Esophagus (tissue), 2 donors: ENCODE results near the gene ZNF337. TPM values are rescaled to one million over a fixed set of nuclear protein-coding genes. Genes with fewer than 3 reads are reported as not detected.
"Not testable (repeated sequence)": the region's sequence is repeated elsewhere in the genome, so short reads cannot be mapped to it uniquely, and the experiment has no call there.

ENCODE experiments used
- H3K27ac ChIP-seq, 2 donors: one replicate each; pipeline ENCODE4 v1.5.1; 2013; ENCODE audit warnings: low read depth in 2 of 2, mild to moderate bottlenecking in 2 of 2, inconsistent platforms in 1 of 2, low read length in 1 of 2, moderate library complexity in 1 of 2
- H3K27me3 ChIP-seq, 2 donors: one replicate each; pipeline ENCODE4 v1.6.1; 2013; ENCODE audit warnings: low read length in 2 of 2, control low read depth in 1 of 2, mild to moderate bottlenecking in 1 of 2; ENCODE audit not compliant: insufficient read depth in 2 of 2, control insufficient read depth in 1 of 2
- H3K36me3 ChIP-seq, 2 donors: one replicate each; pipeline ENCODE4 v1.6.1; 2013; ENCODE audit warnings: low read length in 1 of 2; ENCODE audit not compliant: control insufficient read depth in 2 of 2, insufficient read depth in 2 of 2
- H3K4me1 ChIP-seq, 2 donors: one replicate each; pipeline ENCODE4 v1.6.1; 2013; ENCODE audit warnings: low read length in 1 of 2; ENCODE audit not compliant: control insufficient read depth in 2 of 2, insufficient read depth in 2 of 2
- H3K4me3 ChIP-seq, 2 donors: one replicate each; pipeline ENCODE4 v1.5.1; 2013; ENCODE audit warnings: low read length in 2 of 2, mild to moderate bottlenecking in 2 of 2, low read depth in 1 of 2, moderate library complexity in 1 of 2
- H3K9me3 ChIP-seq, 2 donors: one replicate each; pipeline ENCODE4 v1.6.1; 2013; ENCODE audit warnings: mild to moderate bottlenecking in 2 of 2, low read depth in 1 of 2, low read length in 1 of 2, moderate library complexity in 1 of 2; ENCODE audit not compliant: control insufficient read depth in 2 of 2, insufficient read depth in 1 of 2
- WGBS, 2 donors: extraction: QIAGEN DNeasy Blood & Tissue Kit; methylation state at CpG; one replicate each; pipeline ENCODE4 v1.1.7; 2013; 5-methylcytosine and 5-hydroxymethylcytosine counted together
- polyA plus RNA-seq, 2 donors: library from polyadenylated mRNA; stranded (reverse); fragments of 200-250 nt; gene quantifications; one replicate each; pipeline ENCODE4 v1.2.3, GENCODE V29; 2013
- donor health status: healthy with polysubstance abuse.
- donor health status: Bipolar disorder and iron deficiency.

The ZNF337 gene
- polyA plus RNA-seq, 2 donors = 6.9 to 11.8 TPM

DNA sequence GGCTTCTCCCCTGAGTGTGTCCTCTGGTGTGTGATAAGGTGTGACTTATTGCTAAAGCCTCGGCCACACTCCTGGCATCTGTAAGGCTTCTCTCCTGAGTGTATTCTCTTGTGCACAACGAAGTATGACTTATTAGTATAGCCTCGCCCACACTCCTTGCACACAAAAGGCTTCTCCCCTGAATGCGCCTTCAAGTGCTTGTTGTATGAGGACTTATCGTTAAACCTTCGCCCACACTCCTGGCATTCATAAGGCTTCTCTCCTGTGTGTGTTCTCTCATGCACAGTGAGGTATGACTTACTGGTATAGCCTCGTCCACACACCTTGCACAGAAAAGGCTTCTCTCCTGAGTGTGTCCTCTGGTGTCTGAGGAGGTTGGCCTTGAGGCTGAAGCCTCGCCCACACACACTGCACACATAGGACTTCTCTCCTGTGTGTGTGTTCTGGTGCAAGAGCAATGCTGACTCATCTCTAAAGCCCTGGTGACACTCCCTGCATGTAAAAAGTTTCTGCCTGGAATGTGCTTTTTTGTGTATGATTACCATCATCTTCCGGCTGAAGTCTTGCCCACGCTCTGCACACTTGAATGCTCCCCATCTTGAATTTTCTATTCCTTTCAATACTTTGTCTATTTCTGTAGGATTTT is 20.4 kb downstream of the ZNF337 start:
- Histone ChIP-seq H3K4me3 (no peak overlapping the region), H3K27me3 (no peaks in the 10 kb centered on the region), H3K4me1 (peaks cover 0 to 3% of the 10 kb centered on the region in 2 donors), H3K36me3 (peaks cover 13 to 26% of the 10 kb centered on the region in 2 donors), H3K9me3 (peaks cover 0 to 2% of the 10 kb centered on the region in 2 donors), H3K27ac (no peak overlapping the region)
- WGBS, 2 donors = 80 to 86% methylated on average over 10 of the region's 10 CpGs

DNA sequence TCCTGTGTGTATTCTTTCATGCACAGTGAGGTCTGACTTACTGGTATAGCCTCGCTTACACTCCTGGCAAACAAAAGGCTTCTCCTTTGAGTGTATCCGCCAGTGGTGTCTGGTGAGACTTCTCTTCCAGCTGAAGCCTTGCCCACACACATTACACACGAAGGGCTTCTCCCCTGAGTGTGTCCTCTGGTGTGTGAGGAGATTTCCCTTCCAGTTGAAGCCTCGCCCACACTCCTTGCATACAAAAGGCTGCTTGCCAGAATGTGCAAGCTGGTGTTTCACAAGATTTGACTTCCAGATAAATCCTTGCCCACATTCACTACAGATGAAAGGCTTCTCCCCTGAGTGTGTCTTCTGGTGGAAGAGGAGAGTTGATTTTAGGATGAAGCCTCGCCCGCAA is 21.5 kb downstream of the ZNF337 start:
- Histone ChIP-seq H3K36me3 (peaks cover 13 to 22% of the 10 kb centered on the region in 2 donors), H3K4me3 (no peak overlapping the region), H3K4me1 (peaks cover 0 to 3% of the 10 kb centered on the region in 2 donors), H3K27me3 (no peaks in the 10 kb centered on the region), H3K9me3 (peaks cover 0 to 2% of the 10 kb centered on the region in 2 donors), H3K27ac (no peak overlapping the region)
- WGBS, 2 donors = 89% methylated on average over 6 of the region's 6 CpGs

DNA sequence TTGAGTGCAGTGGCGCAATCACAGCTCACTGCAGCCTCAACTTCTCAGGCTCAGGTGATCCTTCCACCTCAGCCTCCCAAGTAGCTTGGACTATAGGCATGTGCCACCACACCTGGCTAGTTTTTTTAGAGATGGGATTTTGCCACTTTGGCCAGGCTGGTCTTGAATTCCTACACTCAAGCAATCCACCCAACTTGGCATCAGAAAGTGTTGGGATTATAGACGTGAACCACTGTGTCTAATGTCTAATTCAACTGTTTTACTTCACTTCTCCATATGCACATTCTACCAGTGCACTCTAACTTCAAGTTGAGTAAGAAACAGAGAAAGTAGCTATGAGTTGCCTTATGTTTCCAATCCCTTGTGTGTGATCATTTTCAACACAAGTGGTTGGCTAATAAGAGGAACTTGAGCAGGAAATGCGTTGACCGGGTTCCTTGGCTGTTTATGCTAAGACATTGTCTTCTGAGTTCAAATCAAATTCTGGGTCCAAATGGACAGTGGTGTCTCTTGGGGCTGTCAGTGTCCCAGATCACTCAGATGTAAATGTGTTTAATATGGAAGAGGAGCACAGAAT is 23.9 kb downstream of the ZNF337 start:
- H3K9me3 ChIP-seq = peaks cover 0 to 2% of the 10 kb centered on the region in 2 donors
- peaks cover 13 to 22% of the 10 kb centered on the region in 2 donors for H3K36me3 ChIP-seq
- no peak overlapping the region for H3K4me3 ChIP-seq
- H3K27me3 ChIP-seq = no peaks in the 10 kb centered on the region
- H3K4me1 ChIP-seq = peaks cover 0 to 3% of the 10 kb centered on the region in 2 donors
- 93 to 94% methylated on average over 4 of the region's 4 CpGs for WGBS, 2 donors
- H3K27ac ChIP-seq = no peak overlapping the region

DNA sequence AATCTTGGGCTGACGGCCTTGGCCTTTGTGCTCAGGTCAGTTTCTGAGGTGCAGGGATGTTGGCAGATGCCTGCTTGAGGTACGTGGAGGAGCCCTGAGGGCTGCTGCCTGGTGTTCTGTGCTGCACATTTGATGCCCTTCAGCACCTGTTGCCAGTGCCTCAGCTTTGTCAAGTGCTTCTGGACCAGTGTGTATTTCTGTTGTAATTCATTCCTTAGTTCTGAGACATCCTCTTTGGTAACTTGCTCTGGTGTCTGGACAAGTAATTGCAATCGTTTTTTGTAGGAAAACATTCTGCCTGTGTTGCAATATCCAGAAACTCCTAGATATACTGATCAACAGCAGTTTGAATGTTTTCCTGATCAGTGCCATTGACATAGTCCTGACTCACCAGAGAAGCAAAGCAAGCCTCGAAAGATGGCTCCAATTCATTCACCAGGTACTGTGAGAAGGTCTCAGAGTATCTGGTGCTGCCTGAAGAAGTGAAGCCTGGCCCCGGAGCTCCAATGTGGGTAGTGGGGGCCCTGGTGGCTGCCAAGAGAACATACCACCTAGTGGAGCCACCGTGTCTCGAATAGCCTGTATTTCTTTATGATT is 26.7 kb downstream of the ZNF337 start:
- H3K9me3 ChIP-seq = peaks cover 0 to 2% of the 10 kb centered on the region in 2 donors
- peaks cover 2 to 6% of the 10 kb centered on the region in 2 donors for H3K36me3 ChIP-seq
- H3K27ac ChIP-seq = peak overlapping the region in 1 of 2 donors; percentile 35
- H3K4me1 ChIP-seq = no peaks in the 10 kb centered on the region
- H3K4me3 ChIP-seq = no peak overlapping the region
- no peaks in the 10 kb centered on the region for H3K27me3 ChIP-seq
- WGBS, 2 donors = 70 to 72% methylated on average over 7 of the region's 7 CpGs

DNA sequence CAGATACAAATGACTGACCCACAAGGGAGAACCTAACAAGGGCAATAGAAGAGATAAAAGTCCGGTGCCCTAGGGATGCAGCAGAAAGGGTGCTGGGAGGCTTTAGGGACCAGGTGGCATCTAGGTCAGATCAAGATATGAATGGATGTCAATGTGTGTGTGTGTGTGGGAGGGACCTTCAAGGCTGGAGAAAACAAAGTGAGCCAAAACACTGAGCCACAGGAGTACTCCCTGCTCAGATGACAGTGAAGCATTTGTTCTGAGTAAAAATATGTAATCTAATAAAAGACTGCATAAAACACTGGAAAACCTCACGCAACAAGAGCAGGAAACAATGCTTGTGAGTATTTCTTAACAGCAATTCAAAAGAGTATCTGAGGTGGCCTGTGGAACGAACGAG is 28.2 kb downstream of the ZNF337 start:
- 82 to 87% methylated on average over 4 of the region's 4 CpGs for WGBS, 2 donors

DNA sequence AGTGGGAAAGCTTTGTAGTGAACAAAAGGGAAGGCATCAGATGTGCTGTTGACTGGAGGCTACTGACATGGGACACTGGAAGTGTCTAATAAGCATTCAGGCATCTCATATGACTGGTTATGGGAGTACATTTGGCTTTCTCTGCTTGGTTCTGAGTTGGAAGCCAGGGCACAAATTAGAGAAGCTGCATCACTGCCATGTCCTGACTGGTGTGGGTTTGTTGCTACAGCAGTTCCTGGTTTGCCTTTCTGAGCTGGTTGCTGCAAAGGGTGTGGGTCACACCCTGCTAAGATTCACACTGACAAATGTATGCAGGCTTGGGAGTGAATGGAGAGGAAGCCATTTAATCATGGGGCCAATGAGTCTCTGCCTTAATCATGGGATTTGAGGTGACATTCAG is 36.7 kb downstream of the ZNF337 start:
- Histone ChIP-seq H3K36me3 (no peaks in the 10 kb centered on the region), H3K4me3 (no peak overlapping the region), H3K27ac (peak overlapping the region; percentile 75 to 85), H3K4me1 (peaks cover 0 to 4% of the 10 kb centered on the region in 2 donors), H3K9me3 (no peaks in the 10 kb centered on the region), H3K27me3 (no peaks in the 10 kb centered on the region)

More for the DNA sequence above, 28.2 kb downstream of the ZNF337 start:
- Histone ChIP-seq H3K27me3 (no peaks in the 10 kb centered on the region), H3K4me3 (no peak overlapping the region), H3K36me3 (peaks cover 0 to under 1% of the 10 kb centered on the region in 2 donors), H3K9me3 (no peaks in the 10 kb centered on the region), H3K4me1 (no peaks in the 10 kb centered on the region), H3K27ac (no peak overlapping the region)

DNA sequence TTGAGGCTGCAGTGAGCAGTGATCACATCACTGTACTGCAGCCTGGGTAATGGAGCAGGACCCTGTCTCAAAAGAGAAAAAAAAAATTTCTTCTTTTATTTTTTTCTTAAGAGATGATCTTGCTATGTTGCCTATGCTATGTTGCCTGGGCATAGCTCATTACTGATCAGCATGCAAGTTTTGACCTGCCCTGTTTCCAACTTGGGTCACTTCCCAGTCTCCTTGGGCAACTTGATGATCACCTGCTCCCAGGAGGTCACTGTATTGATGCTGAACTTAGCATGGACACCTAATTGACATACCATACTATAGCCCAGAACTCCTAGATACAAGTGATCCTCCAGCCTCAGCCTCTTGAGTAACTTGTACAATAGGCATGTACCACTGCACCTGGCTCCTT is 42.2 kb downstream of the ZNF337 start:
- no peaks in the 10 kb centered on the region for H3K36me3 ChIP-seq
- no peaks in the 10 kb centered on the region for H3K27me3 ChIP-seq
- no peaks in the 10 kb centered on the region for H3K9me3 ChIP-seq
- H3K27ac ChIP-seq = no peak overlapping the region
- H3K4me3 ChIP-seq = no peak overlapping the region
- H3K4me1 ChIP-seq = no peaks in the 10 kb centered on the region

DNA sequence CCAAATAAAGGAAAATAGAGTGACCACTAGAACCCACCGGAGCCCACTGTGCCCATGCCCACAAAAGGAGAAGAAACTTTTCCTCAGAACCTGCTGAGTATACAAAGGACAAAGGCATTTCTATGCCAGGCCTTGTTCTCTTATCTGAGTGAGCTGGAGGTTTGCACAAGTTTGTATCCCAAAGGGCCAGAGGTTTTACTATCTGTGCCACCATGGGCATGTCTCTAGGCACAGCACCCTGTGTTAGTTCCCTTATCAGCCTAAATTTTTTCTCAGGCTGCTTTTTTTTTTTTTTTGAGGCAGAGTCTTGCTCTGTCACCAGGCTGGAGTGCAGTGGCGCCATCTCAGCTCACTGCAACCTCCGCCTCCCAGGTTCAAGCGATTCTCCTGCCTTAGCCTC is 43.8 kb downstream of the ZNF337 start:
- not testable (repeated sequence) for H3K4me1 ChIP-seq, H3K27ac ChIP-seq, H3K36me3 ChIP-seq, H3K9me3 ChIP-seq, H3K4me3 ChIP-seq, H3K27me3 ChIP-seq
- WGBS, 2 donors = 98 to 100% methylated on average over 4 of the region's 4 CpGs

DNA sequence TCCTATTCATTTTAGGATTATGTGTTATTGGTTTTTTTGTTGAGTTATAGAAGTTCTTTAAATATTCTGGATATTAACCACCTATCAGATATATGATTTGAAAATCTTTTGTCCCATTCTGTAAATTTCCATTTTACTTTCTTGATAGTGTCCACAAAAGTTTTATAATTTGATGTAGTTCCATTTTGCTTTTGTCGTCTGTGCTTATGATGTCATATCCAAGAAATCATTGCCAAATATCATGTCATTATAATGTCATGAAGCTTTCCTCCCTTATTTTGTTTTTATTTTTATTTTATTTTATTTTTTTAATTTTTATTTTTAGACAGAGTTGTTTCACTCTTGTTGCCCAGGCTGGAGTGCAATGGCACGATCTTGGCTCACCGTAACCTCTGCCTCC is 51.8 kb downstream of the ZNF337 start:
- no peak overlapping the region for H3K27ac ChIP-seq
- H3K9me3 ChIP-seq = peaks cover 0 to 2% of the 10 kb centered on the region in 2 donors
- whole genome bisulfite sequencing, 2 donors = 82 to 98% methylated on average over 3 of the region's 3 CpGs
- H3K4me1 ChIP-seq = no peaks in the 10 kb centered on the region
- peaks cover 0 to 3% of the 10 kb centered on the region in 2 donors for H3K36me3 ChIP-seq
- no peaks in the 10 kb centered on the region for H3K27me3 ChIP-seq
- no peak overlapping the region for H3K4me3 ChIP-seq

DNA sequence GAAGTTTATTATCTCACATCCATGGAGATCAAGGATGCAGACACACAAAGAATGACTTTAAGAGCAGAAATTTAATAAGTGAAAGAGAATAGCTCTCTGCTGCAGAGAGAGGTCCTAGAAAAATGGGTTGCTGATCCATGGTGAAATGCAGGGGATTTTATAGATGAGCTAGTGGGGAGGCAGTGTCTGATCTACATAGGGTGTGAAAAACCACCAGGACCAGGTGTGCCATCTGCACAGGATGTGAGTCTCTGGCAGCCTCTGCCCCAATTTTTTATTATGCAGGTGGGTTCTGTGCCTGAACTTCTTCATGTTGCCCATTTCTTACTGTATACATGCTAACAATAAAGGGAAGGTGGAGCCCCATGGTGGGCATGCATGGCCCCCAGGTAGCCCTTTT is 52.9 kb downstream of the ZNF337 start:
- Histone ChIP-seq H3K4me3 (no peak overlapping the region), H3K27me3 (no peaks in the 10 kb centered on the region), H3K9me3 (peaks cover 0 to 2% of the 10 kb centered on the region in 2 donors), H3K27ac (no peak overlapping the region), H3K4me1 (no peaks in the 10 kb centered on the region), H3K36me3 (peaks cover 0 to 3% of the 10 kb centered on the region in 2 donors)
